CD4-positive, CD25-positive, alpha-beta regulatory T cell (primary cell): Measurements from ENCODE around the gene DDO. TPM values are rescaled to one million over a fixed set of nuclear protein-coding genes. Genes with fewer than 3 reads are reported as not detected.

Experiments used
- ATAC-seq, 2 donors: fragments of 150-1000 bp; cut with Tn5 transposase; one replicate each; pipeline ENCODE4 v1.10.0; 2021; ENCODE audit warnings: low read depth in 2 of 2, moderate number of reproducible peaks in 2 of 2, moderate library complexity in 1 of 2
- DNase-seq, 3 donors: peaks; one replicate each; pipeline versions ENCODE4 v3.0.0 to v3.0.0-alpha.2; 2012 to 2022; ENCODE audit warnings: mixed read lengths in 1 of 3
- H3K27ac ChIP-seq: one replicate; pipeline ENCODE4 v1.7.0; 2013; ENCODE audit warnings: mild to moderate bottlenecking, low read length; ENCODE audit not compliant: insufficient read depth, poor library complexity, severe bottlenecking
- H3K27me3 ChIP-seq: one replicate; pipeline ENCODE4 v1.7.0; 2013; ENCODE audit warnings: low read length; ENCODE audit not compliant: control insufficient read depth, insufficient read depth
- H3K36me3 ChIP-seq: one replicate; pipeline ENCODE4 v1.7.0; 2013; ENCODE audit warnings: mild to moderate bottlenecking, low read length, moderate library complexity; ENCODE audit not compliant: control insufficient read depth, insufficient read depth
- H3K4me1 ChIP-seq: 2 replicates; pipeline ENCODE4 v1.7.0; 2013; ENCODE audit warnings: mild to moderate bottlenecking, low read length; ENCODE audit not compliant: insufficient read depth, control insufficient read depth, poor library complexity, severe bottlenecking
- H3K4me3 ChIP-seq: one replicate; pipeline ENCODE4 v1.7.0; 2013; ENCODE audit warnings: low read depth, mild to moderate bottlenecking, low read length, moderate library complexity
- H3K9me3 ChIP-seq, 2 experiments: 1 replicate in 1 of 2; 2 replicates in 1 of 2; pipeline ENCODE4 v1.7.0; 2013; ENCODE audit warnings: low read length in 2 of 2, mild to moderate bottlenecking in 1 of 2, moderate library complexity in 1 of 2; ENCODE audit not compliant: control insufficient read depth in 2 of 2
- H3K27ac Mint-ChIP-seq, 3 donors: one replicate each; pipeline ENCODE4 v1.8.0; 2020 to 2022; ENCODE audit warnings: mild to moderate bottlenecking in 3 of 3, mixed read lengths in 3 of 3, moderate library complexity in 2 of 3
- H3K27me3 Mint-ChIP-seq: one replicate; pipeline ENCODE4 v1.8.0; 2022; ENCODE audit warnings: mild to moderate bottlenecking, mixed read lengths
- H3K36me3 Mint-ChIP-seq: one replicate; pipeline ENCODE4 v1.8.0; 2020; ENCODE audit warnings: mixed read lengths
- H3K4me1 Mint-ChIP-seq, 4 donors: one replicate each; pipeline ENCODE4 v1.8.0; 2020 to 2022; ENCODE audit warnings: mixed read lengths in 4 of 4, mild to moderate bottlenecking in 1 of 4
- H3K4me3 Mint-ChIP-seq, 4 donors: one replicate each; pipeline ENCODE4 v1.8.0; 2020 to 2022; ENCODE audit warnings: mild to moderate bottlenecking in 4 of 4, mixed read lengths in 4 of 4, moderate library complexity in 3 of 4
- H3K9me3 Mint-ChIP-seq, 7 donors: one replicate each; pipeline ENCODE4 v1.8.0; 2020 to 2022; ENCODE audit warnings: mixed read lengths in 7 of 7, mild to moderate bottlenecking in 3 of 7, moderate library complexity in 2 of 7
- polyA plus RNA-seq, 4 donors: library from polyadenylated mRNA; unstranded; fragments of 300-500 nt; fragmentation: Illumina TruSeq; gene quantifications; one replicate each; pipeline ENCODE4 v1.2.3, GENCODE V29; 2021
- total RNA-seq: library from RNA; stranded (reverse); gene quantifications from one replicate; pipeline ENCODE4 v1.2.3, GENCODE V29; 2022

The DDO gene
- total and polyA plus RNA-seq, 5 donors from 2014 or later: not detected

DNA sequence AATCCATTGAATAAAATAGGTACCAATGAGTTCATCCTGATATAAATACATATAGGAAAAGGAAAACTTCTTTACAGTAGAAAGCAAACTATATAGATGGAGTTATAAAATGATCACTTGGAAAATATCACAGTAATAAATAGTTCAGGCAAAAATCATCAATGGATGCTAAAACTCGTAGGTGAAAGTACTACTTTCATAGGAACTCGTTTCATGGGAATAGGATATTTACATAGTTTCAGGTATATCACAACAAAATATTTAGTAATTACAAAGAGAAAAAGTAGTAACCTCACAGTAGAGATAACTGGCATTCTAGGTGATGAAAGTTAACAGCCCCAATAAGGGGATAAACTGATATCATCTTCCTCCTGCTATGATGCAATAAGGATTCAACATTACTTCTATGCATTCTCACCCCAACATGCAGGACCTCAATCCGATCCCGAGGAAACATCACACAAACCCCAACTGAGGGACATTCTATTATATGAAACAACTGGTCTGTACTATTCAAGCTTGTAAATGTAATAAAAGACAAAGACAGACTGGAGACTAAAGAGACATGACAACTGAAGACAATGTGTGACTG is 13.7 kb downstream of the DDO start:
- H3K9me3 Mint-ChIP-seq: no peaks in the 10 kb centered on the region

DNA sequence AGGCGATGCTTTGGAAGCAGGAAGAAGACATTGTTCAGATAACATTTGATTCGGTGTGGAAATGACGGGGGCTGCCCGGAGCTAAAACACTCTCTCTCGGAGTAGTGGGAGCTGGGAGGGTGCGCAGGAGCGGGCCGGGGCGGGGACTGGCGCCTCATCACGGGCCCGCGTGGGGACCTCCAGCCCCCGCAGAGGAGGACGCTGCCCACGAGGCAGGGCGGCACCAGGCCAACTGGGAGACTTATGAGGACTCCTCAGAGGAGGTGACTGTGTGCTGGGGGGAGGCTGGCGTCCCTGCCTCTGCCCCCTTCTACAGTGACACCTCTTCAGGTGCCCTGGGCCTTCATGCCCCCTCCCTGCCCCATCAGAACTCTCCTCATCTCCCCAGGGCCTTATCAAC is 15.2 kb downstream of the DDO start:
- Histone ChIP-seq H3K4me1 (no peaks in the 10 kb centered on the region), H3K9me3 (no peaks in the 10 kb centered on the region), H3K27ac (no peak overlapping the region), H3K27me3 (peaks cover 3% of the 10 kb centered on the region), H3K36me3 (no peaks in the 10 kb centered on the region), H3K4me3 (no peak overlapping the region)
- H3K27ac Mint-ChIP-seq: no peak overlapping the region
- ATAC-seq (no peak), DNase-seq (no peak)
- no peaks in the 10 kb centered on the region for H3K9me3 Mint-ChIP-seq
- H3K36me3 Mint-ChIP-seq: no peaks in the 10 kb centered on the region
- no peaks in the 10 kb centered on the region for H3K4me1 Mint-ChIP-seq
- peaks cover 5% of the 10 kb centered on the region for H3K27me3 Mint-ChIP-seq
- no peak overlapping the region for H3K4me3 Mint-ChIP-seq

More for the DNA sequence above, 13.7 kb downstream of the DDO start:
- ATAC-seq: no peak
- Mint-ChIP-seq H3K36me3 (no peaks in the 10 kb centered on the region), H3K4me3 (no peak overlapping the region), H3K4me1 (no peaks in the 10 kb centered on the region), H3K27ac (no peak overlapping the region), H3K27me3 (peaks cover 5% of the 10 kb centered on the region)
- Histone ChIP-seq H3K27ac (no peak overlapping the region), H3K9me3 (no peaks in the 10 kb centered on the region), H3K4me3 (no peak overlapping the region), H3K4me1 (no peaks in the 10 kb centered on the region), H3K27me3 (peaks cover 3% of the 10 kb centered on the region), H3K36me3 (no peaks in the 10 kb centered on the region)
- DNase-seq: no peak

DNA sequence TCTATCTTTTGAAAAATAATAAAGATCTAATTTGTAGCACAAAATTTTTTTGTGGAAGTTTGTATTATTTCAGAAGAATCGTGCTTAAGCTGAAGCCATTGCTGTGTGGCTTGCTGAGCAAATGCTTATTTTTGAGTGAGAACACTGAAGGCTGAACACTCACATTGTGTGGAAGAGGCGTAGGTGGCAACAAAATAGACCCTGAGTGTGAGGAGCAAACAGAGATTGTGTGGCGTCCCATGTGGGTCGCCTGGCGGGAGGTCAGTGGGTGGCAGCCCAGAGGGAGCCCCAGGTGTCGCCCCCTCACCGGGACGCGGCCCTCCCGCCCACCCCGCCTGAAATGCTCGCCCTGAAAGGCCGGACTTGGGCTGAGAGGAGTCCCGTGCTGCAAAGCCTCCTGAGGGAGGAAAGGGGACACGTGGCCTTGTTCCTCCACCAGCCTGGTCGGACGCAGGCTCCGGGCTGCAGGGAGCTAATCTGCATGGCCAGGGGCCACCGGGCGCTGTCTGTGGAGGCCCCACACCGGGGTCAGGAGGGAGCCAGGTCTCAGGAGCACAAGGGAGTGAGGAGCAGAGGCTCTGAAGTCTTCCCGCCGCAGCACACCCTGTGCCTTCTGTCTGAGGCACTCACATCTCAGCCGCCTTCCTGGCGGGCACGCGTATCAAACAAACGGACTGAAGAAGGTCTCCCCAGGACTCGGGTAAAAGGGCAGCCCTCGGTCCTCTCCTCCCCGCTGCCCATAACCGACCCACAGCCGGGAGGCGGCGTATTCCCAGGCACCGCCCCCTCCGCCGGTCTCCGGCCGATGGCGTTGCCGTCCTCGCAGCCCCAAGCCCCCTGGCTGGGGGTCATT is 15.9 kb downstream of the DDO start:
- Histone ChIP-seq H3K4me1 (no peaks in the 10 kb centered on the region), H3K27ac (no peak overlapping the region), H3K4me3 (no peak overlapping the region), H3K36me3 (no peaks in the 10 kb centered on the region), H3K9me3 (no peaks in the 10 kb centered on the region), H3K27me3 (peaks cover under 1% of the 10 kb centered on the region)
- H3K36me3 Mint-ChIP-seq: no peaks in the 10 kb centered on the region
- no peak overlapping the region for H3K27ac Mint-ChIP-seq
- no peak for ATAC-seq
- peak overlapping the region in 1 of 4 donors; percentile 34 for H3K4me3 Mint-ChIP-seq
- no peaks in the 10 kb centered on the region for H3K4me1 Mint-ChIP-seq
- H3K27me3 Mint-ChIP-seq: peaks cover 5% of the 10 kb centered on the region
- H3K9me3 Mint-ChIP-seq: no peaks in the 10 kb centered on the region
- no peak for DNase-seq

DNA sequence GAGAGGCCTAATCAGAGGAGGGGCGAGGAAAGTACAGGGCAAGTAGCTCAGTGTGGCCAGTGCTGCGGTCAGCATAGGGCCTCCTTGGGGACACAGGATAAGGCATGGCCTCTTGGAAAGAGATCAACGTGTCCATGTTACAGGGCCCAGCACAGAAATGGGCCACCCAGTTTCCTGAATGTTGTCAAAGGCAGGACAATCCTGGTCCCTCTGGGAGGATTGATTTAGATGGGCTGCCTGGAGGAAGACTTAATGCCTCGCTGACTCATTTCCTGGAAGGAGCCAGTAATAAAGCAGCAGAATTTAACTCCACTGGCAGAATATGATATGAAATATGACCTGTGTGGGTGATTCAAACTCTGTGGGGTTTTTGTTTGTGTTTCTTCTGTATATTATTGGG is 16.6 kb downstream of the DDO start:
- Histone ChIP-seq H3K4me3 (no peak overlapping the region), H3K4me1 (no peaks in the 10 kb centered on the region), H3K36me3 (no peaks in the 10 kb centered on the region), H3K27ac (no peak overlapping the region), H3K27me3 (no peaks in the 10 kb centered on the region), H3K9me3 (no peaks in the 10 kb centered on the region)
- DNase-seq (no peak), ATAC-seq (no peak)
- Mint-ChIP-seq H3K27me3 (peaks cover 5% of the 10 kb centered on the region), H3K9me3 (no peaks in the 10 kb centered on the region), H3K4me3 (no peak overlapping the region), H3K4me1 (no peaks in the 10 kb centered on the region), H3K27ac (no peak overlapping the region), H3K36me3 (no peaks in the 10 kb centered on the region)

DNA sequence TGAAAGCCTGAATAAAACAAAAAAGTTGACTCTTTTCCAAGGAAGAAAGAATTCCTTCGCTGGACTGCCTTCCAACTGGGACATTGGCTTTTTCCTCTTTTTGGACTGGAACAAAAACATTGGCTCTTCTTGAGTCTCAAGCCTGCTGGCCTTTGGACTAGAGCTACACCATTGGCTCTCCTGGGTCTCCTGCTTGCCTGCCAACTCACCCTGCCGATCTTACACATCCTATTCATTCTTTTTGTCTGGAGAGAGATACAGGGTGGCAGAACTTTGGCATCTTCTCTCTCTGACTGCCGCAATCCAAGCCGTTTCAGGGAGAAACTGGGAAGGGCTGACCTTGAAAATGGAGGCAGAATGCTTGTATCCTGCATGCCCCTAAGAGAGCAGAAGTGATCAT is 20.2 kb downstream of the DDO start:
- H3K4me1 ChIP-seq: no peaks in the 10 kb centered on the region
- Mint-ChIP-seq H3K36me3 (no peaks in the 10 kb centered on the region), H3K9me3 (no peaks in the 10 kb centered on the region), H3K27me3 (peaks cover 16% of the 10 kb centered on the region), H3K4me1 (peaks cover 0 to 4% (median 1%) of the 10 kb centered on the region in 4 donors), H3K4me3 (no peak overlapping the region), H3K27ac (no peak overlapping the region)
- DNase-seq (no peak), ATAC-seq (no peak)
- no peaks in the 10 kb centered on the region for H3K27me3 ChIP-seq
- no peaks in the 10 kb centered on the region for H3K36me3 ChIP-seq
- H3K9me3 ChIP-seq: no peaks in the 10 kb centered on the region
- H3K27ac ChIP-seq: no peak overlapping the region
- H3K4me3 ChIP-seq: no peak overlapping the region

DNA sequence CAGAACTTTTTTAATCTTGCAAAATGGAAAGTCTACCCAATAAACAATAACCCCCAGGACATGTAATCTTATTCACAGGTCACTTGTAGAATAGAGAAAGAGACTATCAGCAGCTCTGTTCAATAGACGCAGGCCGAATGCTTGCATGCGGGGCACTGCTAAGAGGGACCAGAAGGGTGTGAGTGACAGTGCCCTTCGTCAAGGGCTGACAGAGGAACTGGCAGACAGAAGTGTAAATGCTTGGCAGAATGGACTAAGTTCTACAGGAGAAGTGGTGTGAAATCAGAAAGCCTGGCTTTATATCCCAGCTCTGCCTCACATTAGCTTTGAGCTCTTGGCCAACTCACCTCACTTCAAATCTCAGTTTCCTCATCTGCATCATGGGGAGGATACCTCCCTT is 21.0 kb downstream of the DDO start:
- no peaks in the 10 kb centered on the region for H3K4me1 ChIP-seq
- H3K9me3 ChIP-seq: no peaks in the 10 kb centered on the region
- no peaks in the 10 kb centered on the region for H3K36me3 ChIP-seq
- H3K27me3 Mint-ChIP-seq: peaks cover 16% of the 10 kb centered on the region
- no peak overlapping the region for H3K27ac ChIP-seq
- no peak for DNase-seq
- H3K9me3 Mint-ChIP-seq: no peaks in the 10 kb centered on the region
- no peak overlapping the region for H3K4me3 ChIP-seq
- no peak overlapping the region for H3K4me3 Mint-ChIP-seq
- peaks cover 0 to 6% (median 4%) of the 10 kb centered on the region in 4 donors for H3K4me1 Mint-ChIP-seq
- H3K27ac Mint-ChIP-seq: no peak overlapping the region
- H3K27me3 ChIP-seq: no peaks in the 10 kb centered on the region
- no peaks in the 10 kb centered on the region for H3K36me3 Mint-ChIP-seq
- ATAC-seq: no peak

DNA sequence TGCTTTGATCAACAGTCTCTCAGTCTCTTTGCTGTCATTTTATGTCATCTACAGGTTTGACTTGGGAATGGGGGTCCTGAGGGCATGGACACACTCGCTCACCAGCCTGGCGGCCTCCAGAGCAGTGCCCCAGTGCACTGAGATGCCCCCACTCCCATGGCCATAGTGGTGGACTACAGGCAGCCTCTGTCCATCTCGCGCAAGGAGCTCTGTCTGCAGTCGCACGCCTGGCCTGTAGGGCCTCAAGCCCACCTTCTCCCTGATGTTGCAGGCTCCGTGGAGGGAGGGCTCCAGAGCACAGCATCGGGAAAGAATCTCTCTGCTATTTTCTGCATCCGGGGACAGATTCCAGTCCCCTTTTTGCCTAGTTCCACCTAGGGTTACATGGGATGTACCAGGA is 22.6 kb downstream of the DDO start:
- Histone ChIP-seq H3K27me3 (no peaks in the 10 kb centered on the region), H3K4me1 (no peaks in the 10 kb centered on the region), H3K36me3 (no peaks in the 10 kb centered on the region), H3K9me3 (no peaks in the 10 kb centered on the region), H3K27ac (no peak overlapping the region), H3K4me3 (no peak overlapping the region)
- Mint-ChIP-seq H3K4me1 (peaks cover 0 to 6% (median 4%) of the 10 kb centered on the region in 4 donors), H3K9me3 (no peaks in the 10 kb centered on the region), H3K27me3 (peaks cover 13% of the 10 kb centered on the region), H3K36me3 (no peaks in the 10 kb centered on the region), H3K4me3 (no peak overlapping the region), H3K27ac (no peak overlapping the region)
- ATAC-seq: no peak
- no peak for DNase-seq

DNA sequence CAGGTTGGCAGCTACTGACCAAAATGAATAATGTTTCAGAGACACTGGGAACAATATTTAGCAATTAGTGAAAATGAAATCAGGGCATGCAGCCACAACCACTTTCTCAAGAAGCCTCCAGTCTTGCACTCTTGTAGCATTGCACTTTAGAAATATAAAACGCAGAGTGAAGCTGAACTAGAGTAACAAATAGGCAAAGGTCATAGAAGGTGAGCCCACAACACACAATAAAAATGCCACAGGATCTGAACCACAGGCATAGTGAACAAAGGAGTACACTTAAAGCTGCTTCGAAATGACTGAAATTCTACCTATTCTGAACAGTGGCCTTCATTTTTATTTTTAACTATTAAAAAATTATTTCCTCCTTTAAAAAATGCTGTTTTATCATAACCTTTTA is 25.0 kb downstream of the DDO start:
- H3K36me3 Mint-ChIP-seq: no peaks in the 10 kb centered on the region
- H3K4me1 Mint-ChIP-seq: peaks cover 0 to 8% (median 5%) of the 10 kb centered on the region in 4 donors
- no peak overlapping the region for H3K27ac Mint-ChIP-seq
- no peak overlapping the region for H3K4me3 Mint-ChIP-seq
- Histone ChIP-seq H3K9me3 (no peaks in the 10 kb centered on the region), H3K27ac (no peak overlapping the region), H3K36me3 (no peaks in the 10 kb centered on the region), H3K27me3 (no peaks in the 10 kb centered on the region), H3K4me1 (no peaks in the 10 kb centered on the region), H3K4me3 (no peak overlapping the region)
- H3K27me3 Mint-ChIP-seq: peaks cover 21% of the 10 kb centered on the region
- no peak for ATAC-seq
- DNase-seq: no peak
- no peaks in the 10 kb centered on the region for H3K9me3 Mint-ChIP-seq
